Glomerular endothelial cell (primary cell): ENCODE results near the gene HMGCS2. TPM values are rescaled to one million over a fixed set of nuclear protein-coding genes. Genes with fewer than 3 reads are reported as not detected.

Experiments
- DNase-seq: peaks from one replicate; pipeline ENCODE4 v3.0.0-alpha.2; 2011; ENCODE audit warnings: low read depth, low spot score; ENCODE audit errors: extremely low read depth
- total RNA-seq: library from RNA; depleted of rRNA; stranded (reverse); fragments of >200 nt; gene quantifications from 2 replicates; pipeline ENCODE4 v1.2.3, GENCODE V29; 2015

Gene HMGCS2
- total RNA-seq = not detected in 2 replicates

DNA sequence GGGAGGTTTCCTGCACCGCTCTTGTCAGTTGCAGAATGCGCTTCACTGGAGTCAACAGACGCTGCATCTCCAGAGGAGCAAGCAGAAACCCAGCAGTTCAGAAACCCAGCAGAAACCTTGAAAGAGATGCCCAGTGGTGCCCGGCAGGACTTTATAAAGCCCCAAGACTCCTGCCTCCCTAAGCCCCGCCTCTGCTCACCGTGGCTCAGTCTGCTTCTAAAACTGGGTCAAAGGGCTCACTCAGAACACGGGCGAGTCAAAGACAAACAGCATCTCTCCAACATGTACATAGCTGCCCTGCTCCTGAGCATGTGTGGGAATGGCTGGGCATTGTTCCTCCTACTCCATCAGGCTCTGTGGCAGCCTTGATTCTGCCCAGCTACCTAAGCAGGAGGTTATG is at the start of gene HMGCS2:
TSS of gene HMGCS2 (minus strand) at position 128 of the 400 bp plus-strand sequence. CDS start at position 67, 61 bp downstream.
- no peak for DNase-seq

DNA sequence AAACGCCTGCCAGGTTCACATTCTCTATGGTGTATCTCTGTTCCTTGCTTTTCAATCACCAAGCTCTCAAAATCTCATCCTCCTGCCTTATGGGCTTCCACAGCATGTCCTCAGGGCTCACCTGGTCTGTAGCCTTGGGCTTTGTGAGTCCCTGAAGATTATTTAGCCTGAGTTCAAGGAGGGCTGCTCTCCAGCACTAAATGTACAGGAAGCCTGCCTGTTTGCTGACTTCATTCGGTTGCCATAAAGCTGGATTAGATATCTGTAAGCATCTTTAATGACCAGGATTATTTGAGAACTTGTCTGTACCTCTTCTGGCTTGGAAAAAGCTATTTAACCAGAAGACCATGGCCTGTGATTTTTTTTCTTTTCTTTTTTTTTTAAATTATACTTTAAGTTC is 49.5 kb upstream of the HMGCS2 start:
- DNase-seq = no peak

- no peak for DNase-seq
Observed at GRCh38 chr1:119816407-119816806, 47.7 kb upstream of the HMGCS2 start.

DNA sequence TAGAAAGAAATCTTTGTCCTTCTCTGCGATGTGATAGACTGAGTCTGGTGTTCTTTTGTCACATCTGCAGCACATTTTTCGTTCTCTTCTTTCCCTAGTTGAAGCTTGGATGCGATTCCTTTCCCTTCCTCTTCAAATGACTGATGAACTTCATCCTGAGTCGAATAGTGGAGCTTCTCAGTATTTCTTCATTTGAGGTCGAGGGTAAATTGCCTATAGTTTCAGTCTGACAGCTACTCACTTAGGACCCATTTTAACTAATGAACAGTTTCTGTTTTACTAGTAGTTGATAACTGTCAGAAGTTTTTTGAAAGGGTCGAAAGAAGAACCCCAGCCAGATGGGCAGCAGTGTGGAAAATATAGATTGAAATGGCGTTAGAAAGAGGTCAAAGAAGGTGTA is 47.2 kb upstream of the HMGCS2 start:
- DNase-seq = no peak

DNA sequence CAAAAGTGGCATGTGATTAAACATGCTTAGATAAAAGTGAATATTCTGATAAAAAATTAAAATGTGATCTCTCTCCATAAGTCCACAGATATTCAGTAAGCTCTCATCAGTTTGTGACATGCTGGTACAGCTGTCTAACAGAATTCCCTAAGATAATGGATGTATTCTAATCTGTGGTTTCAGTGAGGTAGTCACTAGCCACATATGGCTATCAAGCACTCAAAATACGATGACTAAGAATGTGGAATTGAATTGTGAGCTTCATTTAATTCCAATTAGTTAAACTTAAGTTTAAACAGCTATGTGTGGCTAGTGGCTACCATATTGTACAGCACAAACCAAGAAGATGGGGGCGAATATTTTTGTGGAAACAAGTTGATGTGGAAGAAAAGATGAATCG is 46.7 kb upstream of the HMGCS2 start:
- no peak for DNase-seq

GRCh38 chr1:119814288-119814687 is 45.6 kb upstream of the HMGCS2 start:
- no peak for DNase-seq

DNA sequence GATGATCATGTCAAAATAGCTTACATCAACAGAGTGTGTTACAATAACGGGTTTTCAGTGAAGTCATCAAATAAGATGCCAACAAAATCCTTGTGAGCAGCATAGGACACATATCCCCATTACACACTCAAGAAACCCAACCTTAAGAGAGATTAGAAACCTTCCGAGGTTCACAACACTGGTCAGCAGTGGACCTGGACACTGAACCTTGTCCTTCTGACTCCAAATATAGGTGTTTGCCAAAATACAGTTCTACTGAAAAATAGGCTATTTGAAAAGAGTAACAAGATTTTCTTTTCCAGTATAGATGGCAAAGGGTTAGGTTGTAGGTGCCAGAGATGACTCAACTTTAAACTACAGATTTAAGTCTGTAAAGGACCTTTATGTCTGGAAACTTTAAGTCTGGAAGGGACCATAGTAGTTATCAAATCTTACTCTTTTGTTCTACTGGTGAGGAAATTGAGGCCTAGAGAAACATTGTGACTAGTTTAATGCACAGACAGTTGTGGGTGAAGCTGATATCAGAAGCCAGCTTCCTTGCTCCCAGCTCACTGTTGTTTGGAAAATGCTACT is 43.4 kb upstream of the HMGCS2 start:
- DNase-seq = no peak

DNA sequence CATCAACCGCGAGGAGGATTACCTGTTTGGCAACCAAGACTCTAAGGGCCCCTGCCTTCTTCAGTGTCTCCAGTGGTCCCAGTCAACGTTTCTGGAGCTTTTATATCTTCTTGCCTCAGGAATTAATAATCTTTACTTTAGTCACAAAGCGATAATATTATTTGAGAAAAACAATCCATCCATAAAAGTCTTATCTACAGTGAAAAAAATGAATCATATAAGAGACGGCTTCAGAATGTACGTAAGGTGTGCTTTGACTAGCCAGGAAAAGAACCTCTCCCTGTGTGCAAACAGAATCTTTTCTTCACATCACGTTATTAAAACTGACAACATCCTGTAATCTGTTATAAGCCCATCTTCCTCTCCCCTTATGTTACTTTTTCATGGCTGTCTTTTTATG is 42.7 kb upstream of the HMGCS2 start, which contains the start of gene REG4:
TSS of gene REG4 (minus strand) at position 74 of the 400 bp plus-strand sequence. CDS start 2,691 bp downstream, outside the sequence.
- no peak for DNase-seq

DNA sequence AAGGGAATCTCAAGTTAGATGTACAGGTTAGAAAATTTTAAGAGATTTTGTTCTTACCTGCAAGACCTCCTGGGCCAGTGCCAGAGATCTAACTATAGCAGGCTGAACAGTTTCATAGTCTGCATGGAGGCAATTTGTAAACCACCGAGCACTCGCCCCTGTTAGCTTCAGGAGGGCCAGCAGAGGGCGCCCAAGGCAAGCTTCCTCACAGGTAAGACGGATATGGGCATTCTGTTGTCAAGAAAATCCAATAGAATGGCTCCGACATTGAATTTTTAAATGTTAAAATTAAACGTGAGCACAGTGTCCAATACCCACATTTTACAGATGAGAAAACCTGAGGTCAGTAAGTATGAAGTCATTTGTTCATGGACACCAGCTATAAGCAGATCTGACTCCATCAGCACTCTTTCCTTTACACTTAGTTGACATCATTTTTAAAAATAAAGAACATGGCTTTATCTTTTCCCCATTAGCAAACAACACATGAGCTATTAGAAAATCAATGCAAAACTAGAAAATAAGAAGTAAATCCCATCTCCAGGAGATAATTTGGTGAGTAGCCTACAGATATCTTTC is 40.4 kb upstream of the HMGCS2 start:
- peak; percentile 14 for DNase-seq

GRCh38 chr1:119808491-119808890 is 39.8 kb upstream of the HMGCS2 start:
- DNase-seq = no peak

- DNase-seq = no peak
Observed at GRCh38 chr1:119806489-119806888, 37.8 kb upstream of the HMGCS2 start.

GRCh38 chr1:119805746-119806145 is 37.0 kb upstream of the HMGCS2 start:
- no peak for DNase-seq

- no peak for DNase-seq
Observed at GRCh38 chr1:119805247-119805646, 36.5 kb upstream of the HMGCS2 start.

GRCh38 chr1:119799599-119800177 is 31.0 kb upstream of the HMGCS2 start:
- DNase-seq = no peak

DNA sequence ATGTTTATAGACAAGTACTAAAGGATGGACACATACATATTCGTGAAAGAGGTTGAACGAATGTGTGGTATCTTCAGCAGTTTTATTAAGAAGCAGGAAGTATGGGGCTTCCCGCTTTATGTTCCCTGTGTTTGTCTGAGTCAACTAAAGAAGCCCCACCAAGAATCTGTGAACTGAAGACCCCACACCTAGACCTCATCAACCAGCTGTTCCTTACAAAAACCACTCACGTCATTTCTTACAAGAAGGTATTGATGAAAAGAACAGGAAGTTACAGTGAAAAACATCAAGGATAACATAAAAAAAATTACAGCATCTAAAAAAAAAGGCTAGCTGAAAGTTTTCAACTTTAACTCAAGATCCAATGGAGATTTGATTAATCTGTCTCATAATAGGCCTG is 30.3 kb upstream of the HMGCS2 start:
- DNase-seq = no peak

GRCh38 chr1:119797606-119798005 is 28.9 kb upstream of the HMGCS2 start:
- DNase-seq = no peak

GRCh38 chr1:119797162-119797561 is 28.5 kb upstream of the HMGCS2 start:
- DNase-seq = no peak

DNA sequence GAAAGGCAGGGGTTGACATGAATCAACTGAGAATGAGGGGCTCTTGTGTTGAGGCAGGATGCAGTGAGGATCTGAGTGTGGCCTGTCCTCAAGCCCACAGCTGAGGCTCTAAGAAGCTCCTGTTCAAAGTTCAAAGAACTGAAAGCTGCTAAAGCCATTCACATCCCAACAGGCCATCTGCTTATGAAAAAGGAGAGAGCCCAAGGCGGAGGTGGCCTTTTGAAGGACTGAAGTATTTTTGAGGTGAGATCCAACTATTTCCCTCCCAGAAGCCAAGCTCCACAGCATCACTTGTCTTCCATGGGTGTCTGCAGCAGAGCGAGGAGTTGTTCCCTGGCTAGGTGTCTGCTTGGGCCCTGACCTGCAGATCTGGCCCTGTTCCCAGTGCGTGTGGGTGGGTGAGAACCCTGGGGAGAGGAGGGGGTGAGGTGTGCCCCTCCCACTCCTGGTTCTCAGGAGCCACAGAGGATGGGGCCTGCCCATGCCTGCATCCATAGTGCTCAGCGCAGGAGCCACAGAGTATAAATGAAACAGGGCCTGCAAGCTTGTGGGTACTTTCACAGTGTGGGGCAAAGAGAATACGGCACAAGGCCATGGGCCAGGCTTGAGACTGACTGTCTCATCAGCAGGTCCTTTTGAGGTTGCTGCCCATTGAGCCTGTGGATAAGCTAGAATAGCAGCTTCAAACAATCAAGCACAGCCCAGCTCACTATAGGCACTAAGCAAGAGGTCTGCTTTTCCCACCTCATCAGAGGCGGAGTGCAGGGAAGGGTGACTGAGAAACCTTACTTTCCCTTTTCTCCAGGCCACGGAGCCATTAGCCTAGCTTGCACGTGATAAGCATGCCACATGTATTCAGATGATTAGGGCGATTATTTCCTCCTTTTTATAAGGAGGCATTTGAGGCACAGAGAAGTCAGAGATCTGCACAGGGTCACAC is 26.8 kb upstream of the HMGCS2 start:
- no peak for DNase-seq

DNA sequence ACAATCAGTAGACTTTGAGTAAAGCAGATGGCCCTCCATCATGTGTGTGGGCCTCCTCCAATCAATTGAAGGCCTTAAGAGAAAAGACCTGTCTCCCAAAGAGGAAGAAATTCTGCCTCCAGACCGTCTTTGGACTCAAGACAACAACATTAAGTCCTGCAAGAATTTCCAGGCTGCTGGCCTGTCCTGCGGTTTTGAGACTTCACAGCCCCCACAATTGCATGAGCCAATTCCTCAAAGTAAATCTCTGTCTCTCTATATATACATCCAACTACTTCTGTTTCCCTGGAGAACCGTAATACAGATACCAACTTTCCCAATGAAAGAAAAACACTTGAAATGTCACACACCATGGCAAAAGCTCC is 26.2 kb upstream of the HMGCS2 start:
- no peak for DNase-seq

GRCh38 chr1:119794230-119794875 is 25.6 kb upstream of the HMGCS2 start:
- no peak for DNase-seq

DNA sequence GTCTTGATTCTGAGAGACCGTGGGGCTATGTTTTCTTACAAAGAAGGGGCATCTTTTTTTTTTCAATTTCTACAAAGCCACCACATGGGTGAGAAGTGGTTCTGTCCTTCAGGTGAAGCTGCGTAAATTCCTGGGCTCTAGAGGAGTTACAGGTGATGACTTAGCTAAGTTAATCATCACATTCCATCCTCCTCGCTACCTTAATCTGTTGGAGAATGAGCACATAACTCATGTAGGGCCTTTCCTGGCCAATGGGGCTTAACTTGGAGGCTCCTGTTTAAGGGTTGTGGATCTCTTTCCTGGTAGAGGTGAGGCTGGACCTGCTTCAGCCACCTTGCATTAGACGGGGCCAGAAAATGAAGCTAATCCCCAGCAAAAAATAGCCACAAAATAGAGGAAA is 22.7 kb upstream of the HMGCS2 start:
- no peak for DNase-seq
